Skeletal muscle tissue (tissue), 4 donors: ENCODE measurements around the gene APBA1. TPM values are rescaled to one million over a fixed set of nuclear protein-coding genes. Genes with fewer than 3 reads are reported as not detected.

Experiments used
- H3K27ac ChIP-seq: one replicate; pipeline ENCODE4 v1.7.0; 2013; ENCODE audit warnings: mild to moderate bottlenecking, low read depth, low read length, inconsistent platforms
- H3K27me3 ChIP-seq, 3 donors: one replicate each; pipeline ENCODE4 v1.7.0; 2013; ENCODE audit warnings: low read length in 3 of 3; ENCODE audit not compliant: control insufficient read depth in 3 of 3, insufficient read depth in 3 of 3
- H3K36me3 ChIP-seq, 3 donors: one replicate each; pipeline ENCODE4 v1.7.0; 2013; ENCODE audit warnings: low read length in 3 of 3; ENCODE audit not compliant: control insufficient read depth in 3 of 3, insufficient read depth in 3 of 3
- H3K4me1 ChIP-seq, 3 donors: one replicate each; pipeline ENCODE4 v1.7.0; 2013; ENCODE audit warnings: low read length in 3 of 3, mild to moderate bottlenecking in 3 of 3; ENCODE audit not compliant: control insufficient read depth in 3 of 3, insufficient read depth in 3 of 3
- H3K4me3 ChIP-seq, 3 donors: one replicate each; pipeline ENCODE4 v1.7.0; 2013; ENCODE audit warnings: low read length in 3 of 3
- H3K9ac ChIP-seq, 3 donors: one replicate each; pipeline ENCODE4 v1.7.0; 2013; ENCODE audit warnings: low read length in 3 of 3, mild to moderate bottlenecking in 3 of 3, moderate library complexity in 2 of 3, low read depth in 1 of 3
- H3K9me3 ChIP-seq, 3 donors: one replicate each; pipeline ENCODE4 v1.7.0; 2013; ENCODE audit warnings: low read length in 3 of 3; ENCODE audit not compliant: control insufficient read depth in 3 of 3
- total RNA-seq: library from RNA; depleted of rRNA; stranded (reverse); fragments of >200 nt; gene quantifications from one replicate; pipeline ENCODE4 v1.2.3, GENCODE V29; 2014
- donor health status: Osteomylitis.

Gene APBA1
- total RNA-seq, 1 donor from 2014 or later, result 2.6 TPM

GRCh38 chr9:69637817-69638200, 34.4 kb downstream of the APBA1 start:
- Histone ChIP-seq H3K27me3 (no peaks in the 10 kb centered on the region), H3K36me3 (no peaks in the 10 kb centered on the region), H3K4me1 (no peaks in the 10 kb centered on the region), H3K27ac (no peak overlapping the region), H3K9ac (no peak overlapping the region), H3K4me3 (no peak overlapping the region), H3K9me3 (no peaks in the 10 kb centered on the region)

DNA sequence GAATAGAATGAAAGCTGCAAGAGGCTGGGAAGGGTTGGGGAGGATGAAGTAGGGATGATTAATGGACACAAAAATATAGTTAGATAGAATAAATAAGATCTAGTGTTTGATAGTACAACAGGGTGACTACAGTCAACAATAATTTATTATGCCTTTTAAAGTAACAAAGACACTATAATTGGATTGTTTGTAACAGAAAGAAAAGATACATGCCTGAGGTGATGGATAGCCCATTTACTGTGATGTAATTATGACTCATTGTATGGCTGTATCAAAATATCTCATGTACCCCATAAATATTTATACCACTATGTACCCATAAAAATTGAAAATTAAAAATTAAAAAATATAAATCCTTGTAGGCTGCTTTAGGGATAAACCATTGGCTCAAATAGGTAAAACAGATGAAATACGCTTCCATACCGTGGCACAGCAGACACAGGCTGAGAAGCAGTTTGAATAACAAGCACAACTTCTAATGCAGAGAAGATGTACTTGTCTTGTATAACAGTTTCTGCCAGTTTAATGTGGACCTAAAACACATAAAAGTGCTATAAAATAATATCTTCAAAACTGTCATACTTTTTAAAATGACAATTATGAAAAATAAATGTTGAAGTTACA, 34.9 kb downstream of the APBA1 start:
- Histone ChIP-seq H3K4me1 (no peaks in the 10 kb centered on the region), H3K27me3 (no peaks in the 10 kb centered on the region), H3K27ac (no peak overlapping the region), H3K9ac (no peak overlapping the region), H3K4me3 (no peak overlapping the region), H3K9me3 (no peaks in the 10 kb centered on the region), H3K36me3 (no peaks in the 10 kb centered on the region)

DNA sequence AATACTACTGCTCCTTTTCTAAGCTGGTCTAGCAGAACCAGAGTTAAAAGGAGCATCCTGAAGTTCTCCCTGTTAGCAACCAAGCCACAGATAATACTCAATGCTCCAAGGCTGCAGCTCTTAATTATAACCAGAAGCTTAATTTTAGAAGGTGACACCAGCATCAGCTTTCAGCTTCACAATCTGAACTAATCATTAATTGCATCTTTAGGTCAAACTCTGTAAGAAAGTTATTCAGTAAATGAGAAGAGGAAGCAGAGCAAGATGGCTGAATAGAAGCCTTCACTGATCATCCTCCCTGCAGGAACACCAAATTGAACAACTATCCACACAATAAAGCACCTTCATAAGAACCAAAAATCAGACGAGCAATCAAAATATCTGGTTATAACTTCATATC, 38.5 kb downstream of the APBA1 start:
- no peaks in the 10 kb centered on the region for H3K4me1 ChIP-seq
- H3K4me3 ChIP-seq, result no peak overlapping the region
- no peaks in the 10 kb centered on the region for H3K27me3 ChIP-seq
- no peaks in the 10 kb centered on the region for H3K36me3 ChIP-seq
- no peaks in the 10 kb centered on the region for H3K9me3 ChIP-seq
- no peak overlapping the region for H3K9ac ChIP-seq
- H3K27ac ChIP-seq, result no peak overlapping the region

DNA sequence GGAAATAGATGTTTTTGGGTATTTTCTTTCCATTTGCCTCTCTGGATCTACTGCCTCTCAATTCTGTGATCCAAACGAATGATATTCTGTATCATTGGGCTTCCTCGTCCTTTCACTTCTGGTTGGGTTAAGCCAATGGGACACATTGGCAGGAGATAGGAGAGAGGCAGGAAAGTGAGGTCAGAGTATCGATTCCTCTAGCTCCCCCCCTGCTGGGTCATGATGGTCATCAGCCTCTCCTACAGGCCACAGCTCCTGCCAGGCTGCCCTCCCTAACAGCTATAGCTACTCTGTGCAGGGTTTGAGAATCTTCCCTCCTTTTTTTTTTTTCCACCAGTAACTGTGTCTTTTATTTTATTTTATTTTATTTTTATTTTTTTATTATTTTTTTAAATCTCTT, 39.4 kb downstream of the APBA1 start:
- no peaks in the 10 kb centered on the region for H3K36me3 ChIP-seq
- H3K9me3 ChIP-seq, result no peaks in the 10 kb centered on the region

GRCh38 chr9:69627281-69627680, 44.9 kb downstream of the APBA1 start:
- Histone ChIP-seq H3K27ac (no peak overlapping the region), H3K27me3 (no peaks in the 10 kb centered on the region), H3K9ac (no peak overlapping the region), H3K4me1 (no peaks in the 10 kb centered on the region), H3K9me3 (no peaks in the 10 kb centered on the region), H3K36me3 (no peaks in the 10 kb centered on the region), H3K4me3 (no peak overlapping the region)

More for the DNA sequence above, 39.4 kb downstream of the APBA1 start:
- no peak overlapping the region for H3K9ac ChIP-seq
- no peak overlapping the region for H3K4me3 ChIP-seq
- H3K27me3 ChIP-seq, result no peaks in the 10 kb centered on the region
- H3K27ac ChIP-seq, result no peak overlapping the region
- H3K4me1 ChIP-seq, result no peaks in the 10 kb centered on the region

DNA sequence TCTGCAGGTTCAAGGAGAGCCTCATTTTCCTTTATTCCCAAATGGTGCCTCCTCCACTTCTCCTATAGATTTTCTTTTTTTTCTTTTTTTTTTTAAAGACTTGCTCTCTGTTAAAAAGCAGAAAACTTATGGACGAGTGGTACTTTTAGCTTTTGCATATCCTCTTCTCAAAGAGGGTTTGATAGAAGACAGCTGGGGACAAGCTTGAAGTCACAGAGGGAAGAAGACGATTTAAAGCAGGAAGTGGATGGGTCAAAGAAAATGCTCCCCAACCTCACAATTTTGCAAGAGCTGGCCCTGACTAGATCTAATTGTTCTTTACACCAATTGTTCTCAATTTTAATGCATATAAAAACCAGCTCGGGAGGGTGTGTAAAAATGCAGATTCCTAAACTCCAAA, 48.9 kb downstream of the APBA1 start:
- H3K9ac ChIP-seq, result no peak overlapping the region
- no peaks in the 10 kb centered on the region for H3K4me1 ChIP-seq
- H3K27me3 ChIP-seq, result no peaks in the 10 kb centered on the region
- no peaks in the 10 kb centered on the region for H3K9me3 ChIP-seq
- H3K36me3 ChIP-seq, result no peaks in the 10 kb centered on the region
- H3K4me3 ChIP-seq, result no peak overlapping the region
- no peak overlapping the region for H3K27ac ChIP-seq

DNA sequence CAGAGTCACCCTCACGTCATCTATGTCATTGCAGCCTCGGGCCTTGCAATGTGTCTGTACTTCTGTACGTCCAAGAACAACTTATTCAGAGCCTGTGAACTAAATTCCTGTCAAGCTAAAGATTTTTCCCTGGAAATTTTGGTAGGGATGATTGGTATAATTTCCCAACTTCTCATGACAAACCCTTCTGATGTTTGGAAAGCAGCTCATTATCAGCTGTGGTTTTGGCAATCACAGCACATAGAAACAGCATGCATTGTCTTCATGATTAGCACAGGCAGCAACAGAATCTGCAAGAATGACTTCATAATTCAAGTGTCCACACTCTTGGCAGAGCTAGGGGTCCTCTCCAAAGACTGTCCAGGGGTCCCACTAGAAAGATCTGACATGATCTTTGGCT, 49.5 kb downstream of the APBA1 start:
- Histone ChIP-seq H3K4me3 (no peak overlapping the region), H3K27ac (no peak overlapping the region), H3K9ac (no peak overlapping the region), H3K36me3 (no peaks in the 10 kb centered on the region), H3K4me1 (no peaks in the 10 kb centered on the region), H3K27me3 (no peaks in the 10 kb centered on the region), H3K9me3 (no peaks in the 10 kb centered on the region)

GRCh38 chr9:69621730-69622460, 50.3 kb downstream of the APBA1 start:
- H3K9me3 ChIP-seq, result no peaks in the 10 kb centered on the region
- H3K27ac ChIP-seq, result no peak overlapping the region
- no peaks in the 10 kb centered on the region for H3K36me3 ChIP-seq
- H3K4me3 ChIP-seq, result no peak overlapping the region
- H3K9ac ChIP-seq, result no peak overlapping the region
- H3K27me3 ChIP-seq, result no peaks in the 10 kb centered on the region
- H3K4me1 ChIP-seq, result no peaks in the 10 kb centered on the region

GRCh38 chr9:69620731-69621130, 51.4 kb downstream of the APBA1 start:
- Histone ChIP-seq H3K27me3 (no peaks in the 10 kb centered on the region), H3K9me3 (no peaks in the 10 kb centered on the region), H3K36me3 (no peaks in the 10 kb centered on the region), H3K9ac (no peak overlapping the region), H3K27ac (no peak overlapping the region), H3K4me1 (no peaks in the 10 kb centered on the region), H3K4me3 (no peak overlapping the region)

- Histone ChIP-seq H3K9ac (no peak overlapping the region), H3K4me1 (no peaks in the 10 kb centered on the region), H3K27me3 (no peaks in the 10 kb centered on the region), H3K27ac (no peak overlapping the region), H3K36me3 (no peaks in the 10 kb centered on the region), H3K4me3 (no peak overlapping the region), H3K9me3 (no peaks in the 10 kb centered on the region)
These were observed 52.9 kb downstream of the APBA1 start for GRCh38 chr9:69619233-69619632.
